ENCODE measurements around the gene DOCK1.

Gene DOCK1

DNA sequence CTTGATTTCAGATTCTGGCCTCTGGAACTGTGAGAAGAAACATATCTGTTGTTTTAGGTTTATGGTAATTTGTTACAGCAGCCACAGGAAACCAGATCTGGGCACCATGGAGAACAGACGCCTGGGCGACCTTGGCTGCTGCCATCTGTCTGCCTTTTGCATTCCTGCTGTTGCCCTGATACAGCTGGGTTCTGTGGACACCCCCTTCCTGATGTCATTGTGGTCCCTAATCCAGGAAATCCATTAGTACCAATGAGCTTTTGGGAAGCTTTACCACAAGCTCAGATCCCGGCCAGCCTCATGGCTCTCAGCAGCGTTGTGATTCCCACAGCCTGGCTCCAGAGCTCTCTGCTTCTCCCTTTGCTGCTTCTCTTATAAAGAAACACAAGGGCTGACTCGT, 469.7 kb downstream of the DOCK1 start:
- no peak for DNase-seq

DNA sequence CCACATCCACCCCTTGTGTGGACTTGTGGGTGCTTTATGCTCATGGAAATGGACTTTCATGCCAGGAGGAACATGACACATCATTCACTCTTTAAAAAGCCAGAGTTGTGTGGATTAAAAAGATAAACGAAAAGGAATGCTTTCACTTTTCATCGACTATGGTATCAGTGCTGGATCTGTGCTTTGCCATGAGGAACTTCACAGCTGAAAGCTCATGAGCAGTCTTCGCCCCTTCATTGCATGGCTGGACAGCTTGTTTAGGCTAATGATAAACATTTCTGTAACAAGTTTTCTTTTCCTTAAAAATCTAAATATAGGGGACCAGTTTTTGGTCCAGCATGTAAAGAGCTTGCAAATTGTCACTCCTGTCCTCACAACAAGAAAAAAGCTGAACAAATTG, 470.2 kb downstream of the DOCK1 start:
- no peak for DNase-seq

DNA sequence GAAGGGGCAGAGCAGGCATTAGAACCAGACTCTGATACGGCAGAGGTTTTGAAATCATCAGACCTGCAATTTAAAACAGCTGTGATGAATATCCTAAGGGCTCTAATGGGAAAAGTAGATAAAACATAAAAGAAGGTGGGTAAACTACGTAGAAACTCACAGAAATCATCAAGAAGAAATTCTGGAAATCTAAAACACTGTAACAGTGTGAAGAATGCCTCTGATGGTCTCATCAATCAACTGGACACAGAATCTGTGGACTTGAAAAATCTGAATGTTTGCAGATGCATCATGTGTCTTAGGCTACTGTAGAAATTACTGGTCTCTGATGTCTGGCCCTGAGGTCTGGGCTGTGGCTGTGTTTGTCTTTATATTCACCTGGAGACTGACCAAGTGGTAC, 470.8 kb downstream of the DOCK1 start:
- DNase-seq = no peak

DNA sequence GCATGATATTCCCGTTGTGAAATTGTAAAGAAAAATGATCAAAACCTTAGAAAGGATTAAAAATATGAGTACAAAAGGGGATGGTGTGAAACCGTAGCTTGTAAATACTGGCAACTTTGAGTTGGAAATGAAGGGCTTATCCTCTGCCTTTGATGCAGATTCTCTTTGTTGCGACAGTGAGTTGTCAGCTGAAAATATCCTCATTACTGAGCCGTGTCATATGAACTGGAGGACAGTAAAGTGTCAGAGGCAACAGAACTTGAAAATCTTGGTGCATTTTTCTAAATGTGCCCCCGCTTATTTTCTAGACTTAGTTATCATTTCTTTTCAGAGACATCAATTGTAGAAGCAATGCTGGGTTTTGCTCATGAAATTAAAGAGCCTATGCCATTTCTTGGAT, 473.4 kb downstream of the DOCK1 start:
- no peak for DNase-seq

DNA sequence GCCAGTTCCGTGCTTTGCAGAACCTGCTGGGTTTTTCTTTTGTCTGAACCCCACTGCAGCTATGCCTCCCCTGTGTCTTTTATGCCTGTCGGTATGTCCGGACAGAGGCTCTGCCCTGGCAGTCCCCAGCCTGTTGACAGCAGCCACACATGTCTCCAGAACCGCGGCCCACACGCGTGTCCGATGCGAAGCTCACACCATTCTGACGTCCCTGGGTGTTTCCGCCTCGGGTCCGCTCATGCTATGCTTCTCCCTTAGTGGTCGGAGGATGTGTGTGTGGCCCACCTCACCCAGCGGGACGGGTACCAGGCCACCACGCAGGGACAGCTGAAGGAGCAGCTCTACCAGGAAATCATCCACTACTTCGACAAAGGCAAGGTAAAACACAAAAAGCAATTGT, 479.3 kb downstream of the DOCK1 start:
- DNase-seq = no peak

DNA sequence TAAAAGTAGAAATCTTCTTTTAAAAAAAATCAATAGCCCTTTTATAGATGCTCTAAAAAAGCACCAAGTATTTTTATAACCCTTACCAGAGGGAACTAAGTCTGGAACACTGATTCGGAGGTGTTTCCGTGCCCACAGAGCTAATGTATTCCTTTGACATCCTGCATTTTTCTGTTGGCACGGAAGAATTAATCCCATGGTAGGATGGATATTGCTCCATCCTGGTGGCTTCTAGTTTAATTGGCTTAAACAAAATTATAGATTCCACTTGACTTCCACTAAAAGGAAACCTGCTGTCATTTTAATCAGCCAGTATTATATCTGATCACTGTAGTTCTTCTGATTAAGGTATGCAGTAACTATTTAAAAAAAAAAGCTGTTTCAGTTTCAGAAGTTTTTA, 479.8 kb downstream of the DOCK1 start:
- no peak for DNase-seq

DNA sequence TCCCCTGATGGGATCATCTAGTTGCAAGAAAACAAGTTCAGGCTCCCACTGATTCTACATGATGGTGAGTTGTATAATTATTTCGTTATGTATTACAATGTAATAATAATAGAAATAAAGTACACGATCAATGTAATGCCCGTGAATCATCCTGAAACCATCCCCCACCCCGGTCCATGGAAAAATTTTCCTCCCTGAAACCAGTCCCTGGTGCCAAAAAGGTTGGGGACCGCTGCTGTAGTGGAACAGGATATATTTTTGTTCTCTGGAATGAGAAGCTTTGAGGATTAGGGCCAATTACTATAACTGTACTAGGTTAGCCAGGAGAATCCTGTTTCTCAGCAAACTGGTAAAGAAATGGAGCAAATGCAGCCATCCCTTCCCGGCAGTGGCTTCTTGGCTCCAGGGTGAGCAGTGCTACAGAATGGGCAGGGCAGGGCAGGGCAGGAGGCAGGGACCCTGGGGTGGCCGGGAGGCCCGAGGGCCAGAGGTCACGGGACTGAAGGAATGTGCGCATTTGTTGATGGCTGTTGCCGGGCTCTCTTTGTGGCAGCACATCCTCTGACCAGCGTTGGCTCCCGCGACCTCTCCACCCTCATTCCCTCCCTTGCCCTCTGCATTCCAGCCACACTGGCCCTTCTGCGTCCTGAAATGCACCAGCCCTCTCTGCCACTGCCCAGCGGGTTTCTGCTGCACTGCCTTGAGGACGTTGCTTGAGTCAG, 481.5 kb downstream of the DOCK1 start:
- DNase-seq = no peak

DNA sequence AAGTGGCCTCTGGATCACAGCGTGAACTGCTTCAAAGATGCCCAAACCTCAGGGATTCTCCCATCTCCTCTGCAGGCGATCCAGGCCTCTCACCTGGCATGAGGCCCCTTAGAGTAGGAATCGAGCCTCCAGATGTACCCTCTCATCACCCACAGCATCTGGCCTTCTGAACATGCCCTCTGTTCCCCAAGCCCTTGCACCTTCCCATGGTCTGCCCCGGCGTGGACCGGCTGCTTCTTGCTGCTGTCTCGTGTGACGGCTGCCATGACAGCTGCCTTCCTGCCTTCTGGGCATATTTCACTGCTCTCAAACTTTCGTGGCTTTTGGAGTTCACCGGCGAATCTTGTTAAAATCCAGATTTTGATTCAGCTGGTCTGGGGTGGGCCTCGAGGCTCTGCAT, 486.6 kb downstream of the DOCK1 start:
- DNase-seq = no peak

DNA sequence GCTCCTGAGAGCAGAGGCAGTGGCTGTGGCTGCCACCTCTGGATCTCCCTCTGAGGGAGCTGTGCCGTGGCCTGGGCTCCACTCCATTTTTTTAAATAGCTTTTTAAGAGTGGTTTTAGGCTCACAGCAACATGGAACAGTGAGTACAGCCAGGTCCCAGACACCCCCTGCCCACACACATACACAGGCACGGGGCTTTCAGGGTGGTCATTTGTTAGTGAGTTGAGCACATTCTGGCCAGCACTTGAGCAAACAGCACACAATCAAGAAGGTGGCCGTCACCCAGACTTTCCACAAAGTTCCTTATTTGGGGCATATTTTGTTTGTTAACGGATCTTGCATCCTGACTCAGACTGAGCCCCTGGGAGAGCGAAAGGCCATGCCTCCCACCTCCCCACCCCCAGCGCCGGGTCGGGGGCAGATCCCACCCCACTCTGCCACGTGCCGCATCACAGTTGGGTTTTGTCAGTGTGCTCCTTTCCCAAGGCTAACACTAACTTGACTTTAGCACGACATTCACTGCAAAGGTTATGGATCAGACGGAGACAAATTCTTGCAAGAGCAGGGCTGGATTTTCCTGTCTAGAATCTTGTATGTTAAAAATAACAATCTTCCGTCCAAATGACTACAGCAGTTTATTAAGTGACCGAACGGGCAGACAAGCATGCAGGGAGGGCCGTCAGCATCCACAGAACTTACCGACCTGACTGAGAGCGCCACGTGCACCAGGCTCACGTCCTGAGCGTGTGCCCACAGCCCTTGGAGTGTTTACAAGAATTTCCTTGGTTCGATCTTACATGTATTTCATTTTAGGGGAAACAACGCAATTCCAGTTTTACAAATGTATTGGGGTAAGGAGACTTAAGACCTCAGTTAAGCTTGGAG, 487.4 kb downstream of the DOCK1 start:
- no peak for DNase-seq

DNA sequence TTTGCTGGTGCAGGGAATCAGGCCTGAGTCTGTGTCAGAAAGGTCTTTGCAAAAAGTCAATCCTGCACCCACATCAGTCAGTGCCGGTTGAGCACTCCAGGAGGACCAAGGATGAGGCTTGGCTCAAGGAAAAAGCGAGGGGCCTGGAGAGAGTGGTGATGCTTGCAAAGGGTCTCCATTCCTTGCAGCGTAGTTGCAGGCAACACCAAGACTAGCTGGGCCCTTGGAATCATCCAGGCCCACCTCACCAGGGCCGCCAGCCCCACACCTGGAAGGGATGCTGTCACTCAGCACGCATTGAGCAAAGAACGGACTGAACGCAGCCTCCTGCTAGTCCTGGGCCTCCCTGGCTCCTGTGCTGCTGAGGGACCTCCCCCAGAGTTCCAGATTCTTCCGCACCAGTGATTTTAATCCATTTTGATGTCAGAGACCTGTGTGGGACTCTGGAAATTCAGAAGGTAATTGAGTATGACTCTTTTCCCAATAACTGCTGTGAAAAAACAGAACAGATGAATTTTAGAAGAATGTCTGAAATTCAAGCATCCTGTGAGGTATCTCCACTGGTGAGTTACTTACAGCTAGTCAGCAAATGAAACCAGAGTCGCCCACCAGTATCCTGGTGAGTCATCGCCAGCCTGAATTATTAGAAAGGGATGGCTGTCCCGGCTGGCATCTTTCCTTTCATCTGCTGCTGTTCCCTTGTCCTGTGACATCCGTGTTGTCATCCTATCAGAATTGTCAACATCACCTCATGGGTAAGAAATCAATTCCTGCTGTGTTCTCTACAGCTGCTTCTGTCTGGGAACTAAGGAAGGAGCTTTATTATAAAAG, 493.1 kb downstream of the DOCK1 start:
- DNase-seq = no peak

DNA sequence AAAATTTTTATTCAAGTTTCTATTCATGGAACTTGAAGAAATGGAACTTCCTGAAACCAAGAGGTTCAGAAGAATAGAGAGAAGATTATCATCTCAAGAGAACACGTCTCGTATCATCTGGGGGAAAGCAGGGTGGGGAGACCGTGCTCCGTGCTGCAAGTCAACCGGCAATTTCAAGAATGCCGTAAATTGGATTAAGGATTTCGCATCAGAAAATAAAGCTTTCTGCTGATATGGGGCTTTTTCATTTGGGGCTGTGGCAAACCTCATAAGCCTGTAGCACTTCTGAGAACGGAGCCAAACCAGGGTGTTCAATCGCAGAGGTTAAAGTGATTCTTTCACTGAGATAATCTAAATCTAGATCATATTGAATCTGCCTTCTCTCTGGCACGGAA, 493.7 kb downstream of the DOCK1 start:
- no peak for DNase-seq

DNA sequence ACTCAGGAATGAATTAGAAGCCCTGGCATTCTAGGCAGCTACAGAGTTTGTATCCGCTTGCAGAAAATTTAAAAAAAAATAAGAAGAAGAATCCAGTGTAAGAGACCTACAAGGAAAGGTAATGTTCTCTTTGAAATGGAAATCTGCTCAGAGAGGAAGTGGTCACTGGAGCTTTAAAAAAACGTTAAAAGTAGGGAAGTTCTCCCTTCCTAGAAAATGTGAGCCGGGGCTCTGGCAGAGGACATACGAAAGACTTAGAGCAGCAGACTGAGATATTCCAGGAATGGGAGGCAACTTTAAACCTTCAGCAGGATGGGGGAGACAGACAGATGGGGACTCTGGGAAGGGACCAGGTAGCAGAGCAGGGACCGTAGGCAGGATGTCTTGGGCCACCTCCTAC, 494.4 kb downstream of the DOCK1 start:
- no peak for DNase-seq

DNA sequence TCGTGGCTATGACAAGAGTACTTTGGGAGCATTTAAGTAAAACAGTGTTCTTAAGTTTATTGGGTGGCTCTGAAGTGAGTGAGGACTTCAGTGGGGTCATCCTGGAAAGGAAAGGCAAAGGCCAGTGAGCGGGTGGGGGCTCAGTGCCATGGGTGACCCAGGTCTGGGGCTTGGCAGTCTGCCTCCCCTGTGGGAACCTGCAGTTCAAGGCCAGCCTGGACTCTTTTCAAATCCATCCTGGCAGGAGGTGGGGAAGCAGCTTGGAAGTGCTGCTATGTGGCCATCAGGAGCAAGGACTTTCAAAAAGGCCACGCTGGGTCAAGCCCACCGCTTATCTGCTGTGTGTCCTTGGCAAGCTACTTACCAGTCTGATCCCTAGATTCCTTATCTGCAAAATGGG, 495.0 kb downstream of the DOCK1 start:
- DNase-seq = no peak

DNA sequence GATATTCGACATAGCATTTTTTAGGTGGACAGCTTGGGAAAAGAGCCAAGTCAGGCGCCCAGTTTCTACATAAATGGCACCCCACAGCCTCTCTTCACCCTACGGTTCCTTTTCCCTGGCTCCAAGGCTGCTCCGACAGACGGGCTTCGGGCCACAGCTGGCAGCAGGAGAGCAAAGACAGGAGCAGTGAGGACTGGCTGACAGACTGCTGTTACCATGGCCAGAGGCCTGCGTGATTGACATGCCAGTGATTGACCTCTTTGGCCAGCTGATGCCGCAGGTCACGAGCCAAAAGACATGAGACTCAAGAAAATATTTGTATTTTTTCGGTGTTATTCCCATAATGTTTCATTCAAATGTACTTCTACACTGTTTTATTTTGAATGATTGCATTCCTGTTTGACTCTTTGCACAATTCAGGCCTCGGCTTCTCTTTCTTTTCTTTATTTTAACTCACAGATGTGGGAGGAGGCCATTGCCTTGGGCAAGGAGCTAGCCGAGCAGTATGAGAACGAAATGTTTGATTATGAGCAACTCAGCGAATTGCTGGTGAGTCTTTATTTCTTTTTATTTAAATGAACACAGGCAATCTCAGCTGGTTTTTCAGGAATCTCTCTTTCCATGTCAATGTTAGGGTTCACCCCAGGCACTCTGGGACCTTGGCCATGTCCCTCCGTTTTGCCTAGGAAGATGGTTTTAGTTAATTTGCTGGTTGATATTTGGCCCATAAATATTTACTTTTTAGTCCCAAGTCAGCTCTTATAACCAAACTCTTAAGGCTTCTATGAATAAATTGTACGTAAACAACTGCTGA, 497.6 kb downstream of the DOCK1 start:
- DNase-seq = no peak

DNA sequence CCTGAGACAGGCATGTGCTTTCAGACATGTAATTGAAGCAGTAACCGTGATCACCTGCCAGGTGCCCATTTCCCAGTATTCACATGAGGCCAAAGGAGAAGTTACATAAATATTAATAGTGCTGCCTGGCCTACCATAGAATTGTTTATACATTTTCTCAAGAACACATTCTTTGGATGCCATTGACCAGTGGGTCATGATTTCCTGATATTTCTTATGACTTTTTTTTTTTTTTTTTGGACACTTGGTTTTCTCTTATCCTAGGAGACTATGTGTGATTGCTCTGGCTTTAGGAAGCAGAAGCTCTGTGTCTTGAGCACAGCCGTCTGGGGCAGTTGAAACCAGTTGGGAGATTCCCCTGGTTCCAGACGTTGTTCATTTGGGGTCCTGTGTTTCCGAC, 500.0 kb downstream of the DOCK1 start:
- DNase-seq = no peak

DNA sequence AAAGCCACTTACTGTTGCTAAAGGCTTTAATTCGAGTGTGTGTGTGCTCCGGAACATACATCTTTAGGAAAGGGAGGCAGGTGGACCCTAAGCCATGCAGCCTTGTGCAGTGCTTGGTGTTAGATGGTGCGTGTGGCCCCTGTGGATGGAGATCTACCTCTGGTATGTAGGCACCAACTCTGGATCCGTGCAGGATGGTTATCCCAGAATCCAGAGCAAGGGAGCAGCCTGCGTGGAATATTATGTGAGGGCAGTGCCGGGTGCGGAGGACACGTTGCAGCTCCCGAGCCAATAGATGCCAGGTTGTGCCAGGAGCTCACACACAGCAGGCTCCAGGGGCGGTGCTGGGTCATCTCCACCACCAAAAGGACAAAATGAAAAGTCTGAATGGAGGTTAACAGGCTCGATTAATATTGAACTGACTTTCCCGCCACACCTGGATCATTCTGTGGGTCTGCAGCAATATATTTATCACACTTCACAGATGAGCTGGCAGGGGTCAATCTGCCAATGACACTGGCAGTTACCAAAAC, 500.9 kb downstream of the DOCK1 start:
- no peak for DNase-seq

DNA sequence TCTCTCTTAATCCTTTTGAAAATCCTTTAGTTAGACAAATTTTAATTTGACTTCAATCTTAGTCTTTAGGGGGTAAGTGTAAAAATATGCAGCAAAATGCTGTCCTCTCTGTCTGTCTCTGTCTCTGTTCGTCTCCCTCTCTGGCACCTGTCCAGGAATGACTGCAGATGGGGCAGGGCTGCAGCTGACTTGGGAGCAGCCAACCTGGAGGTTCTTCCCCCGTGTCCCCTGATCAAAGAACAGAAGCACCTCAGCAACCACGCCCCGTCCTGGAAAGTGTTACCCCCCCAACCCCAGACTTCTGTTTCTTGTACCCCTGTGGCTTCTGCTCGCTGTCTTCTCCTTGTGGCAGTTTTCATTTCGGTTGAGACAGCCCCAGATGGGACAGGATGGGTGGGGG, 502.3 kb downstream of the DOCK1 start:
- DNase-seq = no peak

DNA sequence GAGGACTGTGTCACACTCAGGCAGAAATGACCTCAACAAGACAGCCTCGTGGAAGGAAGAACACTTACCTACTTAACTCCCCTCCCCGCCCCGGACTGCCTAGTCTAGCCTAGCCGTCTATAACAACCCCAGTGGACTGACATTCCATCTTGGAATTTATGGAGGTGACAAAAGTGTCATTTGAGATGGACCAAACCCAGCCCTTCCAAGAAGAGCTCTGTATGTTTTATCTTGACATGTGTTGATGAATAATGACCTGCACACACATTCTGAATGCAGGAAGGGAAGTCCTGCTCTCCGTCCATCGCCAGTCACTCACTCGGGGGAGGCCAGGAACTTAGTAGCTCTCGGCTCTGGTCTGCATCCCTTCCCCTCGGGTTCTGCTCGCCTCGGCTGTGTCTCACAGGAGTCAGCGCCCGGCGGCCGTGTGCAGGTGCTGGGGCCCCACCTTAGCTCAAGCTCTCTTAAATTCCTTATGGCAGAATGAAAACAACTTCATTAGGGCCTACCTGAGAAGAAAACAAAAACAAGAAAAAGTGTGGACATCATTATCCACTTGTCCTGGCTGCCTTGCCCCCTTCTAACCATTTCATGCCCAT, 503.0 kb downstream of the DOCK1 start:
- DNase-seq = no peak

DNA sequence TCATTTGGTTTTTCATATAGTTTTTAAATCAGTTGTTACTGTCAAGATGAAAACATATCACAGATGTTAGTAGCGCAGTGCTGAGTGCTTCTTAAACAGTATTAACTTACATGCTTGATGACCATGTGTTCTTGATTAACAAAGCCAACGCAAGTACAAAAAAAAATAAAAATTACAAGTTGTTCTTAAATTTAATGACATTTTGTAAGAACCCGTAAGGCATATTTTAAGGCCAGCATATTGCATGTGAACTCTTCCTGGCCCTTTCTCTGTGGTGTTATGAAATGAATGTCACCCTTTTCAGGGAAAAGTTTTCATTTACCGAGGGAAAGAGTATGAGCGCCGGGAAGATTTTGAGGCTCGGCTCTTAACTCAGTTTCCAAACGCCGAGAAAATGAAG, 503.5 kb downstream of the DOCK1 start:
- DNase-seq = no peak

DNA sequence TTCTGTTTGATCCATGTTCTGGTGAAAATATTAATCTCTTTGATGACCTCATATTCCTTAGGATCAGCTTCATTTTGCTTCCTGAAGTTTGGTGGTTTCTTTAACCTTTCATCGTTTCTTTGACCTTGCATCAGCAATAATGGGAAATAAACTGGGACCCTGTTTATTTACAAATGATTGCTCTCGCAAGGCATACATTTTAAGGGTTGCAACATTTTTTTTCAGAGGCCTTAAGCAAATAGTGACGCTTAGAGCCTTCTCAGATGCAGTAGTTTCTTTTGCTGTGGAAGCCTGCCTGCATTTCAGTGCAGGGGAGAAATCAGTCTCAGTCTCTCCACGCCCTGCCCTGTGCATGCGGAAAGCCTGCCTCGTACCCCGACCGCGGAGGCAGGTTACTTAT, 504.8 kb downstream of the DOCK1 start:
- no peak for DNase-seq

DNA sequence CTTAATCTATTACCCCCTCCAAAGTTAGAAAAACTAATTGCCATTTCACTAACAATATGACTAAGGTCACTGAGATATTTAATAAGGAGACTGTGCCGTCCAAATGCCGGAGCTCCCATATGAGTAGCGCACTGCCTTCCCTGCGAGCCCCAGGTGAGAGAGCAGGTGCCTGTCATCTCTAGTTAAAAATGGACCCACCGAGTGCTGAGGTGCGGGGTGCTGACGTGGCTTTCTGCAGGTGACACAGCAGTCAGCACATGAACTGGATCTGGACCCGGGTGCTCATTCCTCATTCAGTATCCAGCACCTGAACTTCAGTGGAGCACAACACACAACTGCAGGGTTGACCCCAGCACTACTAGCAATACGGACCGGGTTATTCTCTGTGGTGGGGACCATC, 505.8 kb downstream of the DOCK1 start:
- DNase-seq = no peak

DNA sequence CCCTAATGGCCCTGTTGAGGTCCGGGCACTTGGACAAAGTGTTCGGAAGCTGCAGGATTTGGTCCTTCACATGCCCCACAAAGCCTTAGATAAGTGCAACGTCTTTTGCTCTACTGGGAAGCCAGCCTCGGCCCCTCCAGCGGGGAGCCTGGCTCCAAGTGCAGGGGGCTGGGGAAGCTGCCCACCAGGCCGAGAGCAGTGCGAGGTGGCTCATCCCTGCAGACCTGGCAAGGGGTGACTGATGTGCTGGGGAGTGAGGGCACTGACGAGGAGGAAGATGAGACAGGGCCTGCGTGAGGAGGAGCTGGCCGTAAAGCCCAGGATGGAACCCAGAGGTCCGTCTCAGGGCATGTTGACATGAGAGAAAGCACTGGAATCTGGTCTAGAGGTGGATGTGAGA, 508.1 kb downstream of the DOCK1 start:
- no peak for DNase-seq

Measured in NCI-H2107 (cell line).